ENCODE data around the gene PLS1.

- TF ChIP-seq CTCF (IDR thresholded peaks at IDR 0.05) (no peak), POLR2A (IDR thresholded peaks at IDR 0.05) (no peak)
Observed at GRCh38 chr3:142732066-142732465, 135.9 kb downstream of the PLS1 start.
